KMS-11 (cell line): ENCODE data around the gene VWA2.

Experiments used
- H2AFZ ChIP-seq: fragments of 200-600 bp; sonication (generic); 2 replicates; pipeline ENCODE4 v1.6.1; 2016; ENCODE audit warnings: antibody characterized with exemption, mixed run types, low read depth
- H3K27ac ChIP-seq: fragments of 200-600 bp; sonication (generic); 2 replicates; pipeline ENCODE4 v1.6.1; 2016; ENCODE audit warnings: mild to moderate bottlenecking, mixed run types
- H3K27me3 ChIP-seq: fragments of 200-600 bp; sonication (generic); 2 replicates; pipeline ENCODE4 v1.6.1; 2017; ENCODE audit warnings: mild to moderate bottlenecking, low read depth, mixed run types, moderate library complexity; ENCODE audit not compliant: insufficient read depth
- H3K36me3 ChIP-seq: fragments of 200-600 bp; sonication (generic); 2 replicates; pipeline ENCODE4 v1.6.1; 2017; ENCODE audit warnings: mild to moderate bottlenecking, mixed run types; ENCODE audit not compliant: insufficient read depth
- H3K4me1 ChIP-seq: fragments of 200-600 bp; sonication (generic); 2 replicates; pipeline ENCODE4 v1.6.1; 2016; ENCODE audit warnings: mild to moderate bottlenecking, low read depth, mixed run types; ENCODE audit not compliant: poor library complexity, severe bottlenecking
- H3K4me2 ChIP-seq: fragments of 200-600 bp; sonication (generic); 2 replicates; pipeline ENCODE4 v1.7.0; 2016; ENCODE audit warnings: mild to moderate bottlenecking, mixed run types
- H3K4me3 ChIP-seq: fragments of 200-600 bp; sonication (generic); IDR thresholded peaks from 2 replicates; pipeline ENCODE4 v1.6.1; 2017; ENCODE audit warnings: low read depth, low read length, mixed read lengths; ENCODE audit not compliant: insufficient read depth
- H3K79me2 ChIP-seq: fragments of 200-600 bp; sonication (generic); 2 replicates; pipeline ENCODE4 v1.6.1; 2016; ENCODE audit warnings: low read depth, mixed run types; ENCODE audit not compliant: insufficient read depth
- H3K9ac ChIP-seq: fragments of 200-600 bp; sonication (generic); 2 replicates; pipeline ENCODE4 v1.6.1; 2016; ENCODE audit warnings: mild to moderate bottlenecking, mixed run types
- H4K20me1 ChIP-seq: fragments of 200-600 bp; sonication (generic); 2 replicates; pipeline ENCODE4 v1.6.1; 2016; ENCODE audit warnings: mild to moderate bottlenecking, mixed run types; ENCODE audit not compliant: insufficient read depth
- CTCF ChIP-seq: fragments of 200-600 bp; sonication (generic); conservative IDR thresholded peaks from 2 replicates; pipeline ENCODE4 v1.6.1; 2017; ENCODE audit warnings: low read depth, mild to moderate bottlenecking, antibody characterized with exemption, low read length, moderate library complexity, mixed read lengths

The VWA2 gene

GRCh38 chr10:114274616-114275453 is 35.8 kb downstream of the VWA2 start:
- H3K4me1 ChIP-seq: no peaks in the 10 kb centered on the region
- no peaks in the 10 kb centered on the region for H3K36me3 ChIP-seq
- no peaks in the 10 kb centered on the region for H4K20me1 ChIP-seq
- no peak overlapping the region for H2AFZ ChIP-seq
- no peaks in the 10 kb centered on the region for H3K79me2 ChIP-seq
- no peak for TF ChIP-seq CTCF
- no peak overlapping the region for H3K9ac ChIP-seq
- no peak overlapping the region for H3K4me3 ChIP-seq
- no peak overlapping the region for H3K27ac ChIP-seq
- H3K4me2 ChIP-seq: no peak overlapping the region
- no peaks in the 10 kb centered on the region for H3K27me3 ChIP-seq

- Histone ChIP-seq H3K9ac (no peak overlapping the region), H3K4me2 (no peak overlapping the region), H3K36me3 (no peaks in the 10 kb centered on the region), H3K4me3 (no peak overlapping the region), H3K79me2 (no peaks in the 10 kb centered on the region), H2AFZ (no peak overlapping the region), H3K27me3 (no peaks in the 10 kb centered on the region), H4K20me1 (no peaks in the 10 kb centered on the region), H3K27ac (no peak overlapping the region), H3K4me1 (no peaks in the 10 kb centered on the region)
- TF ChIP-seq CTCF: no peak
Observed at GRCh38 chr10:114276066-114276465, 37.0 kb downstream of the VWA2 start.

GRCh38 chr10:114276671-114277070 is 37.6 kb downstream of the VWA2 start:
- Histone ChIP-seq H3K27me3 (no peaks in the 10 kb centered on the region), H3K27ac (no peak overlapping the region), H3K79me2 (no peaks in the 10 kb centered on the region), H2AFZ (no peak overlapping the region), H3K9ac (no peak overlapping the region), H4K20me1 (no peaks in the 10 kb centered on the region), H3K4me1 (no peaks in the 10 kb centered on the region), H3K4me2 (no peak overlapping the region), H3K4me3 (no peak overlapping the region), H3K36me3 (no peaks in the 10 kb centered on the region)
- no peak for TF ChIP-seq CTCF

GRCh38 chr10:114278140-114278883 is 39.3 kb downstream of the VWA2 start:
- H3K4me3 ChIP-seq: no peak overlapping the region
- no peak overlapping the region for H3K27ac ChIP-seq
- H3K27me3 ChIP-seq: no peaks in the 10 kb centered on the region
- no peak overlapping the region for H3K9ac ChIP-seq
- no peaks in the 10 kb centered on the region for H4K20me1 ChIP-seq
- TF ChIP-seq CTCF: no peak
- H3K4me1 ChIP-seq: no peaks in the 10 kb centered on the region
- no peaks in the 10 kb centered on the region for H3K79me2 ChIP-seq
- H2AFZ ChIP-seq: no peak overlapping the region
- no peaks in the 10 kb centered on the region for H3K36me3 ChIP-seq
- H3K4me2 ChIP-seq: no peak overlapping the region
